ENCODE measurements around the gene GRK1. TPM values are rescaled to one million over a fixed set of nuclear protein-coding genes. Genes with fewer than 3 reads are reported as not detected.
"Not testable (repeated sequence)": the region's sequence is repeated elsewhere in the genome, so short reads cannot be mapped to it uniquely, and the experiment has no call there.

Gene GRK1
- total and polyA plus RNA-seq, 10 donors: not detected

GRCh38 chr13:113621046-113621445, 46.0 kb upstream of the GRK1 start:
- DNase-seq: peak; percentile 59
- intact Hi-C loops (cut with DNase I; ENCODE audit: low total_unique reads): no loop called here
- Histone ChIP-seq H3K27ac (no peak overlapping the region), H3K4me3 (no peak overlapping the region), H3K9me3 (no peaks in the 10 kb centered on the region), H3K4me1 (peaks cover 0 to 17% (median under 1%) of the 10 kb centered on the region in 6 donors), H3K36me3 (peaks cover 0 to 73% (median 13%) of the 10 kb centered on the region in 6 donors), H3K27me3 (replicated peaks in 1 of 7) (no peaks in the 10 kb centered on the region)
- 95 to 98% (median 95%) methylated on average over 15 of the region's 15 CpGs for WGBS, 5 donors
- TF ChIP-seq POLR2AphosphoS5 (IDR thresholded peaks at IDR 0.05) (no peak), CTCF (IDR thresholded peaks at IDR 0.05 in 8 of 11, conservative IDR thresholded peaks at IDR 0.05 in 3 of 11) (no peak), POLR2A (IDR thresholded peaks at IDR 0.05) (no peak)

- Histone ChIP-seq H3K36me3 (peaks cover 0 to 72% (median 13%) of the 10 kb centered on the region in 6 donors), H3K4me1 (peaks cover 0 to 12% (median 2%) of the 10 kb centered on the region in 6 donors)
- H3K27me3 ChIP-seq (replicated peaks in 1 of 7); H3K27ac ChIP-seq; H3K9me3 ChIP-seq; H3K4me3 ChIP-seq; intact Hi-C loops (cut with DNase I; ENCODE audit: low total_unique reads): not testable (repeated sequence)
- peak; percentile 65 for DNase-seq
- 70 to 93% (median 84%) methylated on average over 12 to 13 of the region's 13 CpGs for WGBS, 5 donors
- peak in 7 of 11 experiments; percentile 27 to 54 (median 47) for TF ChIP-seq CTCF (IDR thresholded peaks at IDR 0.05 in 8 of 11, conservative IDR thresholded peaks at IDR 0.05 in 3 of 11)
These were observed 45.5 kb upstream of the GRK1 start for GRCh38 chr13:113621498-113621897.

- H3K27ac ChIP-seq; H3K27me3 ChIP-seq (replicated peaks in 1 of 7); H3K9me3 ChIP-seq; H3K4me1 ChIP-seq; H3K4me3 ChIP-seq; intact Hi-C loops (cut with DNase I; ENCODE audit: low total_unique reads): not testable (repeated sequence)
- 94 to 98% (median 96%) methylated on average over 20 of the region's 20 CpGs for WGBS, 5 donors
- DNase-seq: peak; percentile 51
- peaks cover 0 to 72% (median 14%) of the 10 kb centered on the region in 6 donors for H3K36me3 ChIP-seq
These were observed 45.0 kb upstream of the GRK1 start for GRCh38 chr13:113621986-113622550.

- DNase-seq: peak; percentile 61
- Histone ChIP-seq H3K4me1 (peaks cover 0 to 13% (median 0%) of the 10 kb centered on the region in 6 donors), H3K9me3 (no peaks in the 10 kb centered on the region), H3K36me3 (peaks cover 0 to 76% (median 16%) of the 10 kb centered on the region in 6 donors), H3K27ac (no peak overlapping the region), H3K4me3 (no peak overlapping the region), H3K27me3 (replicated peaks in 1 of 7) (no peaks in the 10 kb centered on the region)
- WGBS, 5 donors: 90 to 94% (median 91%) methylated on average over 28 to 29 of the region's 29 CpGs
- TF ChIP-seq POLR2AphosphoS5 (IDR thresholded peaks at IDR 0.05) (no peak), CTCF (IDR thresholded peaks at IDR 0.05 in 8 of 11, conservative IDR thresholded peaks at IDR 0.05 in 3 of 11) (no peak), POLR2A (IDR thresholded peaks at IDR 0.05) (no peak)
- intact Hi-C loops (cut with DNase I; ENCODE audit: low total_unique reads): no loop called here
These were observed 44.1 kb upstream of the GRK1 start for GRCh38 chr13:113622791-113623490.
